Motor neuron (in vitro differentiated cells): ENCODE data around the gene GAS6. TPM values are rescaled to one million over a fixed set of nuclear protein-coding genes. Genes with fewer than 3 reads are reported as not detected.
"Not testable (repeated sequence)": the region's sequence is repeated elsewhere in the genome, so short reads cannot be mapped to it uniquely, and the experiment has no call there.

Experiments used
- ATAC-seq, 8 experiments: fragments of 200-7000 bp; cut with Tn5 transposase; replicated peaks in 6 of 8; 2 replicates each; pipeline ENCODE4 v1.8.0; 2021; ENCODE audit warnings: mild to moderate bottlenecking in 8 of 8, moderate library complexity in 8 of 8
- H3K27ac ChIP-seq, 2 donors: fragments of 250-450 bp; sonication (Bioruptor Pico); 2 replicates each; pipeline ENCODE4 v1.9.0; 2021; ENCODE audit warnings: antibody characterized with exemption in 2 of 2, mild to moderate bottlenecking in 2 of 2, moderate library complexity in 1 of 2
- H3K4me1 ChIP-seq, 2 donors: fragments of 250-450 bp; sonication (Bioruptor Pico); replicated peaks in 1 of 2; 2 replicates each; pipeline ENCODE4 v1.6.1; 2021; ENCODE audit warnings: antibody characterized with exemption in 2 of 2, mild to moderate bottlenecking in 2 of 2, moderate library complexity in 1 of 2
- H3K4me3 ChIP-seq, 5 donors: fragments of 250-450 bp; sonication (Bioruptor Pico); 2 replicates each; pipeline ENCODE4 v1.9.0; 2021; ENCODE audit warnings: antibody characterized with exemption in 5 of 5, mild to moderate bottlenecking in 5 of 5, moderate library complexity in 4 of 5
- WGBS, 10 experiments: fragments of 450-650 bp; shearing (Covaris generic); methylation state at CpG; one replicate each; pipeline ENCODE4 v1.0.0; 2022; 5-methylcytosine and 5-hydroxymethylcytosine counted together
- in situ Hi-C, 9 experiments: fragments of 400-800 bp; cut with MboI; loops; one replicate each; pipeline ENCODE4 v1.15.0; 2021; ENCODE audit warnings: low sequenced_read_pairs in 9 of 9, low pct_unique_long_range_greater_than_20kb in 2 of 9; ENCODE audit not compliant: unreplicated experiment in 9 of 9
- total RNA-seq, 8 experiments: library from RNA; unstranded; fragments of 300-600 nt; gene quantifications; 2 replicates each; pipeline versions ENCODE4 v1.2.3 to v1.2.4, GENCODE V29; 2022

Gene GAS6
- total RNA-seq, 8 experiments from 2014 or later, result 3.7 to 37.8 (median 6.8) TPM

- 47 to 100% (median 80%) methylated on average over 1 to 10 of the region's 20 CpGs; no CpG with 5 or more reads in 4 of the 10 experiments for WGBS, 10 experiments
- H3K4me1 ChIP-seq, result peaks cover 14 to 20% of the 10 kb centered on the region in 2 donors
- no peak for ATAC-seq
- H3K27ac ChIP-seq, result peak overlapping the region in 1 of 2 donors; percentile 14
- H3K4me3 ChIP-seq, result no peak overlapping the region
- in situ Hi-C loops, result no loop called here
These were observed 67.5 kb downstream of the GAS6 start for GRCh38 chr13:113796211-113796963.

- H3K4me3 ChIP-seq, ATAC-seq, H3K27ac ChIP-seq, in situ Hi-C loops: not testable (repeated sequence)
- H3K4me1 ChIP-seq, result peaks cover 14 to 16% of the 10 kb centered on the region in 2 donors
- 17 to 40% (median 29%) methylated on average over 1 of the region's 1 CpG; no CpG with 5 or more reads in 7 of the 10 experiments for WGBS, 10 experiments
These were observed 68.5 kb downstream of the GAS6 start for GRCh38 chr13:113795362-113795761.

GRCh38 chr13:113794764-113795173, 69.1 kb downstream of the GAS6 start:
- no peak for ATAC-seq
- 68 to 95% (median 87%) methylated on average over 2 to 10 of the region's 24 CpGs; no CpG with 5 or more reads in 2 of the 10 experiments for WGBS, 10 experiments
- peaks cover 12 to 13% of the 10 kb centered on the region in 2 donors for H3K4me1 ChIP-seq
- H3K4me3 ChIP-seq, result no peak overlapping the region
- no peak overlapping the region for H3K27ac ChIP-seq
- in situ Hi-C loops, result no loop called here

- in situ Hi-C loops, result no loop called here
- WGBS, 10 experiments, result 76 to 94% (median 81%) methylated on average over 2 to 7 of the region's 23 CpGs; no CpG with 5 or more reads in 4 of the 10 experiments
- no peak overlapping the region for H3K4me3 ChIP-seq
- ATAC-seq, result no peak
- peaks cover 8 to 10% of the 10 kb centered on the region in 2 donors for H3K4me1 ChIP-seq
- no peak overlapping the region for H3K27ac ChIP-seq
These were observed 69.8 kb downstream of the GAS6 start for GRCh38 chr13:113794086-113794485.

- Histone ChIP-seq H3K4me1 (peaks cover 8 to 10% of the 10 kb centered on the region in 2 donors), H3K27ac (no peak overlapping the region), H3K4me3 (no peak overlapping the region)
- peak in 1 of 8 experiments; percentile 3 for ATAC-seq
- in situ Hi-C loops, result no loop called here
- 80 to 100% (median 90%) methylated on average over 1 to 2 of the region's 15 CpGs; no CpG with 5 or more reads in 7 of the 10 experiments for WGBS, 10 experiments
These were observed 70.2 kb downstream of the GAS6 start for GRCh38 chr13:113793718-113794085.

- in situ Hi-C loops, result no loop called here
- ATAC-seq, result no peak
- no peak overlapping the region for H3K27ac ChIP-seq
- H3K4me1 ChIP-seq, result peaks cover 8 to 10% of the 10 kb centered on the region in 2 donors
- no peak overlapping the region for H3K4me3 ChIP-seq
- 75 to 86% (median 79%) methylated on average over 4 to 13 of the region's 33 CpGs; no CpG with 5 or more reads in 4 of the 10 experiments for WGBS, 10 experiments
These were observed 70.8 kb downstream of the GAS6 start for GRCh38 chr13:113792886-113793717.

- ATAC-seq, result no peak
- in situ Hi-C loops, result no loop called here
- Histone ChIP-seq H3K4me3 (no peak overlapping the region), H3K4me1 (peaks cover 8 to 9% of the 10 kb centered on the region in 2 donors), H3K27ac (no peak overlapping the region)
- WGBS, 10 experiments, result 33 to 100% (median 77%) methylated on average over 1 to 7 of the region's 12 CpGs; no CpG with 5 or more reads in 2 of the 10 experiments
These were observed 71.6 kb downstream of the GAS6 start for GRCh38 chr13:113792236-113792770.

GRCh38 chr13:113791761-113792160, 72.1 kb downstream of the GAS6 start:
- 57 to 100% (median 76%) methylated on average over 1 to 6 of the region's 19 CpGs; no CpG with 5 or more reads in 5 of the 10 experiments for WGBS, 10 experiments
- peaks cover 4 to 5% of the 10 kb centered on the region in 2 donors for H3K4me1 ChIP-seq
- no peak overlapping the region for H3K4me3 ChIP-seq
- no peak overlapping the region for H3K27ac ChIP-seq
- in situ Hi-C loops, result no loop called here
- ATAC-seq, result no peak

GRCh38 chr13:113791226-113791625, 72.7 kb downstream of the GAS6 start:
- Histone ChIP-seq H3K4me1 (no peaks in the 10 kb centered on the region), H3K4me3 (no peak overlapping the region), H3K27ac (no peak overlapping the region)
- no peak for ATAC-seq
- in situ Hi-C loops, result no loop called here
- WGBS, 10 experiments, result 74 to 83% methylated on average over 3 to 7 of the region's 17 CpGs; no CpG with 5 or more reads in 8 of the 10 experiments

GRCh38 chr13:113789931-113790330, 73.9 kb downstream of the GAS6 start:
- in situ Hi-C loops, H3K27ac ChIP-seq, ATAC-seq, H3K4me1 ChIP-seq, H3K4me3 ChIP-seq: not testable (repeated sequence)
- WGBS, 10 experiments, result 67 to 100% (median 73%) methylated on average over 1 to 3 of the region's 13 CpGs; no CpG with 5 or more reads in 7 of the 10 experiments

GRCh38 chr13:113789167-113789566, 74.7 kb downstream of the GAS6 start:
- in situ Hi-C loops, result no loop called here
- H3K4me1 ChIP-seq, result no peaks in the 10 kb centered on the region
- H3K4me3 ChIP-seq, result no peak overlapping the region
- no peak for ATAC-seq
- 20 to 92% (median 80%) methylated on average over 1 to 5 of the region's 6 CpGs; no CpG with 5 or more reads in 2 of the 10 experiments for WGBS, 10 experiments
- no peak overlapping the region for H3K27ac ChIP-seq

- Histone ChIP-seq H3K4me3 (no peak overlapping the region), H3K4me1 (no peaks in the 10 kb centered on the region), H3K27ac (no peak overlapping the region)
- in situ Hi-C loops, result no loop called here
- ATAC-seq, result no peak
- 82 to 100% (median 87%) methylated on average over 1 to 10 of the region's 31 CpGs; no CpG with 5 or more reads in 6 of the 10 experiments for WGBS, 10 experiments
These were observed 75.3 kb downstream of the GAS6 start for GRCh38 chr13:113788413-113789135.
